OCI-LY3 (cell line): ENCODE data around the gene LRP1B.

Experiments used
- H2AFZ ChIP-seq: fragments of 200-600, 300-600 bp; shearing (Covaris generic); 2 replicates; pipeline ENCODE4 v1.6.0; 2014; ENCODE audit warnings: antibody characterized with exemption, low read depth, low read length
- H3K27ac ChIP-seq: fragments of 200-600, 300-600 bp; sonication (generic); 2 replicates; pipeline ENCODE4 v1.5.1; 2014; ENCODE audit warnings: mild to moderate bottlenecking, low read length, moderate library complexity, mixed read lengths
- H3K27me3 ChIP-seq: fragments of 200-600, 300-600 bp; sonication (generic); 2 replicates; pipeline ENCODE4 v1.6.1; 2014; ENCODE audit warnings: low read depth, low read length, mixed read lengths
- H3K36me3 ChIP-seq: fragments of 200-600, 300-600 bp; sonication (generic); replicated peaks from 2 replicates; pipeline ENCODE3; 2014; ENCODE audit warnings: low read depth, low read length, mixed read lengths
- H3K4me1 ChIP-seq: fragments of 300-600, 200-600 bp; sonication (generic); 2 replicates; pipeline ENCODE4 v1.6.1; 2014; ENCODE audit warnings: low read length, mixed read lengths
- H3K4me2 ChIP-seq: fragments of 200-600, 300-600 bp; sonication (generic); 2 replicates; pipeline ENCODE4 v1.6.1; 2014; ENCODE audit warnings: low read length, mixed read lengths
- H3K4me3 ChIP-seq: fragments of 300-600, 200-600 bp; sonication (generic); 2 replicates; pipeline ENCODE4 v1.5.1; 2014; ENCODE audit warnings: antibody characterized with exemption, mild to moderate bottlenecking, low read length, moderate library complexity
- H3K79me2 ChIP-seq: fragments of 300-600, 200-600 bp; shearing (Covaris generic); 2 replicates; pipeline ENCODE4 v1.6.1; 2014; ENCODE audit warnings: mild to moderate bottlenecking, low read length, mixed read lengths
- H3K9ac ChIP-seq: fragments of 300-600, 200-600 bp; shearing (Covaris generic); 2 replicates; pipeline ENCODE4 v1.6.0; 2014; ENCODE audit warnings: mild to moderate bottlenecking, low read length, moderate library complexity
- H3K9me3 ChIP-seq: fragments of 200-600, 300-600 bp; shearing (Covaris generic); 2 replicates; pipeline ENCODE4 v1.6.1; 2014; ENCODE audit warnings: low read length, mixed read lengths; ENCODE audit not compliant: insufficient read depth
- H4K20me1 ChIP-seq: fragments of 200-600, 300-600 bp; sonication (generic); 2 replicates; pipeline ENCODE4 v1.6.1; 2016; ENCODE audit warnings: low read length, mixed read lengths; ENCODE audit not compliant: insufficient read depth
- CTCF ChIP-seq: fragments of 200-600, 300-600 bp; sonication (generic); IDR thresholded peaks from 2 replicates; pipeline ENCODE4 v1.5.1; 2014; ENCODE audit warnings: antibody characterized with exemption, low read length, low read depth
- EZH2phosphoT487 ChIP-seq: fragments of 200-600 bp; shearing (Covaris generic); IDR thresholded peaks from 2 replicates; pipeline ENCODE4 v1.6.1; 2018; ENCODE audit warnings: antibody characterized with exemption, mixed run types, low read depth

LRP1B gene

GRCh38 chr2:140943867-140944266 lies 1186.9 kb downstream of the LRP1B start:
- H3K4me2 ChIP-seq = no peak overlapping the region
- no peak overlapping the region for H3K27ac ChIP-seq
- no peaks in the 10 kb centered on the region for H3K79me2 ChIP-seq
- no peaks in the 10 kb centered on the region for H3K27me3 ChIP-seq
- H3K4me3 ChIP-seq = no peak overlapping the region
- H3K9me3 ChIP-seq = no peaks in the 10 kb centered on the region
- H3K9ac ChIP-seq = no peak overlapping the region
- H4K20me1 ChIP-seq = no peaks in the 10 kb centered on the region
- H3K36me3 ChIP-seq = no peaks in the 10 kb centered on the region
- H3K4me1 ChIP-seq = no peaks in the 10 kb centered on the region
- TF ChIP-seq EZH2phosphoT487 (no peak), CTCF (no peak)
- no peak overlapping the region for H2AFZ ChIP-seq

GRCh38 chr2:140942284-140942683 lies 1188.5 kb downstream of the LRP1B start:
- Histone ChIP-seq H3K79me2 (no peaks in the 10 kb centered on the region), H2AFZ (no peak overlapping the region), H3K27me3 (no peaks in the 10 kb centered on the region), H3K4me1 (no peaks in the 10 kb centered on the region), H3K27ac (no peak overlapping the region), H3K9me3 (no peaks in the 10 kb centered on the region), H3K4me2 (no peak overlapping the region), H3K9ac (no peak overlapping the region), H4K20me1 (no peaks in the 10 kb centered on the region), H3K4me3 (no peak overlapping the region), H3K36me3 (no peaks in the 10 kb centered on the region)
- TF ChIP-seq EZH2phosphoT487 (no peak), CTCF (no peak)

GRCh38 chr2:140929849-140930248 lies 1201.0 kb downstream of the LRP1B start:
- Histone ChIP-seq H2AFZ (no peak overlapping the region), H3K4me1 (no peaks in the 10 kb centered on the region), H3K27ac (no peak overlapping the region), H3K9ac (no peak overlapping the region), H3K4me3 (no peak overlapping the region), H4K20me1 (no peaks in the 10 kb centered on the region), H3K79me2 (no peaks in the 10 kb centered on the region), H3K36me3 (no peaks in the 10 kb centered on the region), H3K27me3 (no peaks in the 10 kb centered on the region), H3K9me3 (no peaks in the 10 kb centered on the region), H3K4me2 (no peak overlapping the region)
- TF ChIP-seq EZH2phosphoT487 = no peak
- no peak for TF ChIP-seq CTCF

GRCh38 chr2:140918426-140918825 lies 1212.4 kb downstream of the LRP1B start:
- Histone ChIP-seq H3K27ac (no peak overlapping the region), H3K79me2 (no peaks in the 10 kb centered on the region), H3K4me1 (no peaks in the 10 kb centered on the region), H3K36me3 (no peaks in the 10 kb centered on the region), H3K4me3 (no peak overlapping the region), H3K9me3 (no peaks in the 10 kb centered on the region), H3K9ac (no peak overlapping the region), H3K4me2 (no peak overlapping the region), H3K27me3 (no peaks in the 10 kb centered on the region), H2AFZ (peak overlapping the region; percentile 58; the same call in 1 of the 2 replicates), H4K20me1 (no peaks in the 10 kb centered on the region)
- TF ChIP-seq EZH2phosphoT487 = no peak
- no peak for TF ChIP-seq CTCF
